Smooth muscle cell (in vitro differentiated cells): ENCODE results near the gene GAS2L3. TPM values are rescaled to one million over a fixed set of nuclear protein-coding genes. Genes with fewer than 3 reads are reported as not detected.

Source experiments
- DNase-seq: peaks from one replicate; lab custom pipeline; 2025; ENCODE audit not compliant: unreplicated experiment; lab: John Stamatoyannopoulos, UW
- H2AFZ ChIP-seq: fragments of 200-600 bp; sonication (generic); 2 replicates; pipeline ENCODE4 v1.6.0; 2016; ENCODE audit warnings: antibody characterized with exemption, low read depth, mild to moderate bottlenecking
- H3F3A ChIP-seq: fragments of 200-600 bp; sonication (generic); 2 replicates; pipeline ENCODE4 v1.6.0; 2017; ENCODE audit warnings: antibody characterized with exemption, low read depth
- H3K27ac ChIP-seq: fragments of 200-600 bp; sonication (generic); 2 replicates; pipeline ENCODE4 v1.5.1; 2016; ENCODE audit warnings: low read depth, mild to moderate bottlenecking
- H3K27me3 ChIP-seq: fragments of 200-600 bp; sonication (generic); 2 replicates; pipeline ENCODE4 v1.6.1; 2016; ENCODE audit warnings: low read depth, mild to moderate bottlenecking
- H3K36me3 ChIP-seq: fragments of 200-600 bp; sonication (generic); 2 replicates; pipeline ENCODE4 v1.5.1; 2016; ENCODE audit warnings: low read depth
- H3K4me1 ChIP-seq: fragments of 200-600 bp; sonication (generic); 2 replicates; pipeline ENCODE4 v1.5.1; 2016; ENCODE audit warnings: low read depth
- H3K4me2 ChIP-seq: fragments of 200-600 bp; sonication (generic); 2 replicates; pipeline ENCODE4 v1.6.0; 2016; ENCODE audit warnings: mild to moderate bottlenecking
- H3K4me3 ChIP-seq: fragments of 200-600 bp; sonication (generic); 2 replicates; pipeline ENCODE4 v1.5.1; 2016; ENCODE audit warnings: mild to moderate bottlenecking
- H3K79me2 ChIP-seq: fragments of 200-600 bp; sonication (generic); 2 replicates; pipeline ENCODE4 v1.6.0; 2016; ENCODE audit warnings: low read depth, mild to moderate bottlenecking
- H3K9ac ChIP-seq: fragments of 200-600 bp; sonication (generic); 2 replicates; pipeline ENCODE4 v1.6.0; 2016; ENCODE audit warnings: low read depth
- H3K9me3 ChIP-seq: fragments of 200-600 bp; sonication (generic); replicated peaks from 2 replicates; pipeline ENCODE4 v1.5.1; 2016; ENCODE audit warnings: low read depth
- H4K20me1 ChIP-seq: fragments of 200-600 bp; sonication (generic); 2 replicates; pipeline ENCODE4 v1.6.0; 2016; ENCODE audit warnings: low read depth
- CTCF ChIP-seq: fragments of 200-600 bp; sonication (generic); IDR thresholded peaks from 2 replicates; pipeline ENCODE4 v1.5.1; 2017; ENCODE audit warnings: borderline replicate concordance, mild to moderate bottlenecking, antibody characterized with exemption; ENCODE audit not compliant: insufficient read depth, poor library complexity, severe bottlenecking
- WGBS: methylation state at CpG from one replicate; pipeline ENCODE4 v1.1.7; 2016; ENCODE audit warnings: low lambda C conversion rate; 5-methylcytosine and 5-hydroxymethylcytosine counted together
- polyA plus RNA-seq: library from polyadenylated mRNA; unstranded; fragments of >200 nt; fragmentation: Nextera tagmentation; extraction: Ambion mirVana; gene quantifications from 2 replicates; pipeline ENCODE4 v1.2.1, GENCODE V29; 2016
- small RNA-seq: library from RNA; depleted of rRNA; stranded (forward); fragments of <200 nt; gene quantifications from one replicate; pipeline ENCODE3, GENCODE V24; 2014
- total RNA-seq: library from RNA; depleted of rRNA; stranded (reverse); fragments of >200 nt; gene quantifications from 2 replicates; pipeline ENCODE4 v1.2.3, GENCODE V29; 2014

The GAS2L3 gene
- total and polyA plus RNA-seq, 2 experiments from 2014 or later, result 1.2 to 5.8 TPM

- no peak overlapping the region for H3K4me2 ChIP-seq
- H3K4me1 ChIP-seq, result no peaks in the 10 kb centered on the region
- DNase-seq, result no peak
- no peaks in the 10 kb centered on the region for H3F3A ChIP-seq
- H3K79me2 ChIP-seq, result no peaks in the 10 kb centered on the region
- TF ChIP-seq CTCF, result no peak
- H3K9ac ChIP-seq, result no peak overlapping the region
- no peaks in the 10 kb centered on the region for H3K36me3 ChIP-seq
- no peak overlapping the region for H3K27ac ChIP-seq
- no peaks in the 10 kb centered on the region for H3K9me3 ChIP-seq
- H2AFZ ChIP-seq, result no peak overlapping the region
- 84% methylated on average over 7 of the region's 7 CpGs for WGBS
- no peaks in the 10 kb centered on the region for H4K20me1 ChIP-seq
- H3K4me3 ChIP-seq, result no peak overlapping the region
- H3K27me3 ChIP-seq, result no peaks in the 10 kb centered on the region
Measured at GRCh38 chr12:100674036-100674888, 100.8 kb downstream of the GAS2L3 start.

Small RNAs within 50 kb of the gene (small RNA-seq; reads per million reads assigned to genes)
- gene AC010200.2, result not detected

Other genes starting within 250 kb of the GAS2L3 start
- not detected in 2 replicates for gene SLC17A8, start 216.6 kb upstream of the GAS2L3 start, total RNA-seq
- gene SLC17A8, start 216.6 kb upstream of the GAS2L3 start, polyA plus RNA-seq, result not detected in 2 replicates
- not detected in 2 replicates for gene NR1H4, start 99.8 kb upstream of the GAS2L3 start, total RNA-seq
- gene NR1H4, start 99.8 kb upstream of the GAS2L3 start, polyA plus RNA-seq, result not detected in 2 replicates
- 49.0 and 51.7 TPM in 2 replicates for gene ANO4, start 221.1 kb downstream of the GAS2L3 start, total RNA-seq
- 25.6 and 27.3 TPM in 2 replicates for gene ANO4, start 221.1 kb downstream of the GAS2L3 start, polyA plus RNA-seq